Middle frontal gyrus (tissue), 1 donor: Measurements from ENCODE around the gene FXYD3.
"Not testable (repeated sequence)": the region's sequence is repeated elsewhere in the genome, so short reads cannot be mapped to it uniquely, and the experiment has no call there.

Experiments used
- DNase-seq: peaks from one replicate; pipeline ENCODE4 v3.0.0-alpha.2; 2015; ENCODE audit warnings: low spot score; ENCODE audit errors: extremely low spot score

The FXYD3 gene

DNA sequence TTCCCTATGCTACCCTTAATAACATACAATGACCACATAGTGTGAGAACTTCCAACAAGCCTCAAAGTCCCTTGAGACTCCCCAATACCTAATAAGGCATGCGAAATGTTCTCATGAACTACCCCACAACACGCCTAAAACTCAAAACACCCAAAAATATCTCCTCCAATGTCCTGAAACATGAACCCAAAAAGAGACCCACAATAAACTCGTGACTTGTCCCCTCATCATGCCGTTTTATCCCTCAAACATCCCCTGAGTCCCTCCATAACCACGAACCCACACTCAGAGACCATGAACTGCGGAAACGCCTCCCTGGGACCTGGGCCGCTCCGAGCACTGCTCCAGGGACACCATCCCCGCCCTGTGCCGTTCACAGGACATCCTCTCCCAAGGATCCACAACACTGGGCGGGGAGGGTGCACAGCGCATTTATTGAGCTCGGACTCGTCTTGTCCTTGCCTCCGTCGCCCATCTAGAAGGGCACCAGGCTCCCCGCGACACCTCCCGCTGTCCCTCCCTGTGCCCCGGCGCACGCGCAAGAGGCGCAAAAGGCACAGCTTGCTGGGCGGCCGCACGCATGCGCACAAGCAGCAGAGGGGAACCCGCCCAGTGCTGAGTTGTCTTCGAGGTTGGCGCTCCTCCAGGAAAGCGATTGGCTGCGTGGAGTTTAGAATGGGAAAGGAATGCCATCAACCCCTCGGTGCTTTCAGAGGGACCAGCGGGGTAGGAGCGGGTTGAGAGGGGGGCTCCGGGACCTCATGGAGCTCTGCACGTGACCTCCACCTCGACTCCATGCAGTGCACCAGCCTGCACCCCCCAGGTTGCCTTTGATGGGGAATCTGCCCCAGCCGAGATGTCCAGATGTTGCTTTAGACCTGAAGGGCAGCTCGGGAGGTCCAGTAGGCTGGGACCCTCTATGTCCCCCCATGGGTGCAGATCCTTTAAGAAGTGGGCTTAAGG, 8.8 kb downstream of the FXYD3 start:
- peak; percentile 91 for DNase-seq

DNA sequence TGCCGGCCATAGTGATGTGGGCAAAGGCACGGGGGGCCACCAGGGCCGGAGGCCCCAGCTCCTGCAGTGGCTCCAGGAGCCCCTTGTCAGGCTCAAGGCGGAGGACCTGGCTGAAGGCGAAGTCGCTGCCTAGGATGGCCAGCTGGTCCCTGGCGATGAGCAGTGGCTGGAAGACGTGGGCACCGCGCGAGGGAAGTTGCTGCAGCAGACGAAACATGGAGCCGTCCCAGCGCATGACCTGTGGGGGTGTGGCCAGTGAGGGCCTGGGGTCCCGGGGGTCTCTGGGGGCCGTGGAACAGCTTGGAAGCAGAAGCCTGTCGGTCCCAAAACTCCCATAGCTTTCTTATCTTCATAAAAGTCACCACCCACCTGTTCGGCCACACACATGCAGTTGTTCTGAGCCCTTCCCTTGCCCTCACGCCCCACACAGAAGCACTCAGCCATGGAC, 9.7 kb downstream of the FXYD3 start:
- DNase-seq = no peak

DNA sequence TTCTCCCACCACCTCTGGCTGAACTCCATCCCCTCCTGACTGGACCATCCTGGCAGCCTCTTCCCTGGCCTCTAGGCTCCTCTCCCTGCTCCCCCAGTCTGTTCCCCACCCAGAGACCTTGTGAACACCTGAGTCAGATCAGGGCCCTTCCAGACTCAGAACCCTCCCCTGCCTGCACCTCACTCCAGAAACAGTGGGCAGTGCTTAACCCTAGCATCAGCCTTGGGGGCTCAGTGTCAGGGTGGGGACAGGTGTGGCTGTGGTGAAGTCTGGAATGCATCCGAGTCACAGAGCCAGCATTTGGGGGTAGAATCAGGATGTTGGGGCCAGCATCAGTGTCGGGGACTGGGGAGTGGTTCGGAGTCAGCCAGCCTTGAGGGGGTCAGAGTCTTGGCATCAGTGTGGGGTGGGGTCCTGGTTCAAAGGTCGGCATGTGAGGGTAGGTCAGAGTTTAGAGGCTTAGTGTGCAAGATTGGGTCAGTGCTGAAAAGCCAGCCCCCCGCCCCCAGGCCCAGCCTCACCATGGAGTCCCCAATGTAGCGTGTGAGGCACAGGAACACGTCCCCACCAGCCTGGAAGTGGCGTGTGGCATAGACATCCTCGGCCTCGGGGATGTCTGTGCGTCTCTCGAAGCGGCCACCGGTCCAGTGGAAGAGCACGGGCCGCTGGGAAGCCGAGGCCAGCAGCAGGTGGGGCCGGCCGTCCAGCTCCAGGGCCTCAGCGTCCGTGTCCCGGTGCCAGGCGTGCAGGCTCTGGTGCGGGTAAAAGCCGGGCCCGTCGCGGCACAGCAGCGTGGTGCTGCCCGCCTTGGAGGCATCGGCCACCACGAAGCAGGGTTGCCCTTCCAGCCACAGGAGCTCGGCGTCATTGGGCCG, 10.4 kb downstream of the FXYD3 start:
- DNase-seq = no peak

GRCh38 chr19:35126624-35126959, 11.0 kb downstream of the FXYD3 start:
- no peak for DNase-seq

- no peak for DNase-seq
Observed at GRCh38 chr19:35127871-35128270, 12.2 kb downstream of the FXYD3 start.

GRCh38 chr19:35128398-35129057, 12.9 kb downstream of the FXYD3 start:
- DNase-seq = no peak

GRCh38 chr19:35129724-35130274, 14.2 kb downstream of the FXYD3 start:
- DNase-seq = not testable (repeated sequence)

DNA sequence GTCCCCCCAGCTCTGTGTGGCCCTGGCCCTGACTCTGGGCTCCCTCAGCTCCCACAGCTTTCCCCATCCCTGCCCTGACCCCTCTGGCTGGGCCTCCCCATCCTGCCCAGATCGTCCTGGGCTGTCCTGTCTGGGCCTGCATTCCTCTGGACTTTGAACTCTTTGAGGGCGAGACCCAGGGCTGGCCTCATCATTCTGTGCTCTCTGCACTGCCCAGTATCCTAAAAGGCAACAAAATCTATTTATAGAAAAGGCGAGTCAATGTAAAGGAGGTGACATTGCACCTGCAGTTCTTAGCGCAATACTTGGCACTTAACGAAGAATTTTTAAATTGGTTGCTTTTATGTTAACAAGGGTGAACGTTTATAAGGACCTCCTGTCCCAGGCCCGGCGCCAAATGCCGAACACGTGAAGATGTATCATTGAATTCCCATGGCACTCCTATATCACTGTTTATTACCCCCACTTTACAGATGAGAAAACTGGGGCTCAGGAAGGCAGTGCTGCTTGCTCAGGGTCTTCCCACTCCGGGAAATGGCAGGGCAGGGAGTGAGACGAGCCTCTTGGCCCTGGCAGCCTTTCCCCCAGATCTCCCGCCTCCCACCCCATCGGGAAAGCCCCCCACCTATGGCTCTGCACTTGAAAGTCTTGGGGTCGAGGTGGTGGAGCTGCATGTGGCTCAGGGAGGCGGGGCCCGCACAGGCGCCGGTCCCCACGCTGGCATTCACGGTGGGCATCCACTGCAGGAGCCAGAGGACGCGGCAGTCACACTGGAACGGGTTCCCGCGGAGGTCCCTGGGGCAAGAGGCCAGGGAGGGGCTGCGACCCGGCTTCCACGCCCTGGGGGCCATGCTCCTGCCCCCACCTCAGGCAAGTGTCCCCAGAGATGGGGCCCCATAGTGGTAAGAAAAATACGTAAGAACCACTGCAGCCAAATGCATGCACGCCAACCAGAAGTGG, 15.4 kb downstream of the FXYD3 start:
- DNase-seq = no peak

- DNase-seq = no peak
Observed at GRCh38 chr19:35132254-35132653, 16.6 kb downstream of the FXYD3 start.

GRCh38 chr19:35133826-35134225, 18.2 kb downstream of the FXYD3 start:
- no peak for DNase-seq

DNA sequence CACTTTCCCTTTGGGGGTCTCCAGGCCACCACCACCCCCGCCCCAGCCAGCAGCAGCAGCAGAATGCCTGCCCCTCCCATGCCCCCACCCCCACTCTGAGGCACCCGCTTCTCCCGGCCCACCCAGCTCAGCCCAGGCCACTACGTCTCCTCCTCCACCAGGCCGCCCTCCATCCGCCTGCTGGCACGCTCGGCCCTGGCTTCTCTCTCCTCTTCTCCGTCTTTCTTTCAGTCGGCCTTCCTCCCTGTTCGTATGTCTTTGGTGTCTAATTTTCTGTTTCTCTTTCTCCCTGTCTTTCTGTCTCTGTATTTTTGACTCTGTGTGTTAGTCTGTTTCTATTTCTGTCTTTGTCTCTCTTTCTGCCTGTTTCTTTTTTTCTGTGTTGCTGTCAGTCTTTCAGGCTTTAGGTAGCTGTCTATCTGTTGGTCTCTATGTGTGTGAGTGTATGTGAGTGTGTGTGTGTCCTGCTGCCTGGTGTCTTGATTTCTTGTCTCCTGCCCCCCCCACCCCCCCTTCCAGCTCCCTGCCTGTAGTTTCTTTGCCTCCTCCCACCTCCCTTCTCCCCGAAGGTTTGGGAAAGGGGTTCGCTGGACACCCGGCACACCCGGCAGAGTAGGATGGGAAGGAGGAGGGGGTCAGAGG, 19.1 kb downstream of the FXYD3 start, which contains the start of gene LGI4:
Gene LGI4 (minus strand): TSS at position 459 of the 642 bp plus-strand sequence. CDS start 379 bp downstream, at position 80.
- DNase-seq = no peak

DNA sequence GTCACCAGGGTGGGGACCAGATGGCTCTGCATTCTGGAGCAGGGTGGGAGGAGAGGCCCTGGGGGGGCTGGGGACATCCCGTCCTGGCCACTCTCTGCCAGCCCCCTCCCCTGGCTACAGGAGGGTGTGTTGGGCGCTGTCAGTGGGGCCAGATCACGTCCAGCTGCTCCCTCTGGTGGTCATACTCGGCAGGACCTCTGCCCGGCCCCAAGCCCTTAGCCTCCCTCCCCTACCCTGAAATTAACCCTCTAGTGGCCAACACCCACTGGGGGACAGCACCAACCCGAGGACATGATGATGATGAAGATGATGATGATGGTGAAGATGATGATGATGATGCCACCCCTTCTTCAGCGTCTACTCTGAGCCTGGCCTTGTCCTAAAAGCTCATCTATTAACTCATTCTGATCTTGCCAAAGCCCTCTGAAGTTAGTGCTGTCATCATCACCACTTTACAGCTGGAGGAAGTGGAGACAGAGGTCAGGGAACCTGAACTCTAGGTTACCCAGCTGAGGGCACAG, 19.8 kb downstream of the FXYD3 start:
- peak; percentile 73 for DNase-seq

GRCh38 chr19:35136231-35136630, 20.6 kb downstream of the FXYD3 start:
- no peak for DNase-seq

DNA sequence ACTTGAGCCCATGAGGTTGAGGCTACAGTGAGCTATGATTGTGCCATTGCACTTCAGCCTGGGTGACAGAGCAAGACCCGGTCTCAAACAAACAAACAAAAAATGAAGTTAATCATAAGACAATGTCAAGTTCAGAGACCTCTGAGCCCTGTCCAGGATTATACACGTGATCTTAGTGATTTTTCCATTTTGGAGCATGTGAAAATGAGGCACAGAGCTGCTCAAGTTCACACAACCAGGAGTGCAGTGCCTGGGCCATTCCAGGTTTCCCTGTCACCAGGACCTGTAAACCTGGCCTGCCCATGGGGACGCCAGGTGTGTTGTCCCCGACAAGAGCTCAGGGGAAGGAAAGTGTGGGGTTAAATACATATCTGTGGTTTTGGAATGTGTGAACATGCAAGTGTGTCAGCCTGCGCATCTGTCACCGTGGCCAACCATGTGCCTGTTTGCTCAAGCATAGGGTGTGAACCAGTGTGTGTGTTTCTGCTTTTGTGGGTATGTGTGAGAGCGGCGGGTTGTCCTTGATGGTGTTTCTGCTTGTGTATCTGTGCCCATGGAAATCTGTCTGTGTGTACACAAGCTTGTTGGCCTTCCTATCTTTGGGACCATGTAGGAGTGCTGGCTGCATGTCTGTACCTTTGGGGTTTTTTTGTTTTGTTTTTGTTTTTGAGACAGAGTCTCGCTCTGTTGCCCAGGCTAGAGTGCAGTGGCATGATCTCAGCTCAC, 21.5 kb downstream of the FXYD3 start:
- DNase-seq = no peak

DNA sequence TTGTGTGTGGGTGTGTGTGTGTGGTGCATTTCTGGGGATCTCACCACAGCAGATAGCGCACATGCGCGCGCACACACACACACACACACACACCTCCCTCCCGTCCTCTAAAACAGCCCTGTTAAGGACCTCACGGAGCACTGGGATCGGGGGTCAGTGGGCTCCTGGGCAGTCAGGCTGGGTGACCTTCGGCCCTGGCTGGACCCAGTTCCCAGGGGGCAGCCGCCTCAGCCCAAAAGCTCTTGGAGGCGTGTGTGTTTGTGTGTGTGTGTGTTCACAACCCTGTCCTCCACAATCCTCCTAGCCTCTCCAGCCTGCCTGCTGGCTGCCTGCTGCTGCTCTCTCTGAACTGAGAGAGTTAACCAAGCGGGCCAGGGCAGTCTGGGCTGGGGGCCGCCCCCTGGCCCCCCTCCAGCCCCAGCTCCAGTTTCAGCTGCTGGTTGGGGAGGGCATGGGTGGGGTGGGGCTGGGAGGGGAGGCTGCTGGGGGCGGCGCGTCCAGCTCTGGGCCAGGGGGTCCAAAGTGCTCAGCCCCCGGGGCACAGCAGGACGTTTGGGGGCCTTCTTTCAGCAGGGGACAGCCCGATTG, 22.8 kb downstream of the FXYD3 start, which contains the start of gene FXYD1:
Gene FXYD1 (plus strand): TSS at position 520 of the 588 bp plus-strand sequence. CDS start 1,256 bp downstream, outside the sequence.
- DNase-seq = no peak

DNA sequence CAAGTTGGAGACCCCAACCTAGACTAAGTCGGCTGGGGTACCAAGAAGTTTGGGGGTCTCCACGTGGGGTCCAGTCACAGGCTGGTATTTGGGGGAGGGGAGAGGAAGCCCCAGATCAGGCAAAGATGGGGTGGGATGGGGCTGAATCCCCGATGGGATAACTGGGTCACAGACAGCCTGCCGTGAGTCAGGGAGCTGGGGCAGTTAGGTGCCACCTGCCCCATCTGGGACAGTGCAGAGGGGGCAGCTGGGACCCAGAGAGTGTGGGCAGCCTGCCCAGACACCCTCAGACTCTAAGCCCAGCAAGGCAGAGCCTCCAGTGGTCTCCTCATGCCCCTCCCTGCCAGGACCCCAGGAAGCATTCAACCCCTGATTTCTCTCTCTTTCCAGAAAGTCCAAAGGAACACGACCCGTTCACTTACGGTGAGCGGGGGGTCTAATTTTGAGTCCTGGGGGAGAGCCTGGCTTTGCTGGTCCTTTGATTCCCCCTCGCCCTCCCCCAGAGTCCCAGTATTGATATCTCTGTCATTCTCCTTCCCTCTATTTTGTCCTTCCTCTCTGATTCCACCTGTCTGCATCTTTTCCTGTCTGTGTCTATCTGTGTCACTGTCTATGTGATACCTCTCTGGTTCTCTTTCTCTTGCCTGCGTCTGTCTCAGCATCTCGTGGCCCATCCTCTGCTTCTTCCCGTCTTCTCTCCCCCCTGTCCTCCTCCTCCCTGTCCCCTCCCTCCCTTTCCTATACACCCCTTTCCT, 24.8 kb downstream of the FXYD3 start:
- no peak for DNase-seq
